Measurements from ENCODE around the gene CCHCR1. TPM values are rescaled to one million over a fixed set of nuclear protein-coding genes. Genes with fewer than 3 reads are reported as not detected.

Gene CCHCR1
- total RNA-seq, 2 experiments from 2014 or later, result 36.1 to 36.7 TPM

GRCh38 chr6:31094389-31094881, 63.2 kb downstream of the CCHCR1 start:
- Mint-ChIP-seq H3K4me1 (peaks cover 27% of the 10 kb centered on the region), H3K27me3 (no peaks in the 10 kb centered on the region), H3K36me3 (ENCODE audit: low read depth) (no peaks in the 10 kb centered on the region), H3K4me3 (peak overlapping the region; percentile 21), H3K9me3 (no peaks in the 10 kb centered on the region), H3K27ac (peak overlapping the region; percentile 90)
- CTCF ChIA-PET, result interaction anchor here (0.7 to 3.4 kb wide), 8 partner anchors 7 to 641 kb away, joined by 3 to 29 read pairs (median 4); partner anchors contain the start of gene VARS2
- peak; percentile 56 for DNase-seq
- POLR2A ChIA-PET, result interaction anchor here (1.3 kb wide), 1 partner anchor 187 kb away, joined by 3 read pairs; the partner anchor contains the start of gene GTF2H4

GRCh38 chr6:31092769-31093505, 64.7 kb downstream of the CCHCR1 start:
- no peak for DNase-seq
- H3K27me3 Mint-ChIP-seq, result no peaks in the 10 kb centered on the region
- POLR2A ChIA-PET, result interaction anchor here (0.9 to 1.2 kb wide), 2 partner anchors 13 to 179 kb away, joined by 3 to 4 read pairs; partner anchors contain the start of gene VARS2
- H3K36me3 Mint-ChIP-seq (ENCODE audit: low read depth), result no peaks in the 10 kb centered on the region
- H3K4me1 Mint-ChIP-seq, result peaks cover 27% of the 10 kb centered on the region
- H3K27ac Mint-ChIP-seq, result no peak overlapping the region
- CTCF ChIA-PET, result interaction anchor here (1.4 to 3.4 kb wide), 7 partner anchors 10 to 179 kb away, joined by 3 to 29 read pairs (median 4); partner anchors contain the start of gene VARS2
- H3K4me3 Mint-ChIP-seq, result no peak overlapping the region
- no peaks in the 10 kb centered on the region for H3K9me3 Mint-ChIP-seq

Other genes starting within 250 kb of the CCHCR1 start
- 10 to 100 TPM; 25.6 to 26.4 TPM for gene GTF2H4, start 249.6 kb downstream of the CCHCR1 start, total RNA-seq
- gene VARS2, start 243.6 kb downstream of the CCHCR1 start, total RNA-seq, result 10 to 100 TPM; 33.6 to 37.0 TPM
- not detected for gene SFTA2, start 225.6 kb downstream of the CCHCR1 start, total RNA-seq
- gene MUCL3, start 216.8 kb downstream of the CCHCR1 start, total RNA-seq, result not detected
- gene MUC21, start 174.1 kb downstream of the CCHCR1 start, total RNA-seq, result not detected
- not detected for gene MUC22, start 147.3 kb downstream of the CCHCR1 start, total RNA-seq
- gene C6orf15, start 45.2 kb downstream of the CCHCR1 start, total RNA-seq, result not detected
- gene PSORS1C1, start 43.0 kb downstream of the CCHCR1 start, total RNA-seq, result not detected
- gene CDSN, start 37.4 kb downstream of the CCHCR1 start, total RNA-seq, result not detected
- gene PSORS1C2, start 18.7 kb downstream of the CCHCR1 start, total RNA-seq, result not detected
- 10 to 100 TPM; 78.9 to 80.7 TPM for gene TCF19, start 787 bp upstream of the CCHCR1 start, total RNA-seq
- not detected for gene POU5F1, start 12.9 kb upstream of the CCHCR1 start, total RNA-seq
- gene HLA-C, start 114.3 kb upstream of the CCHCR1 start, total RNA-seq, result 1,000 to 10,000 TPM; 1,690 to 1,696 TPM
- gene HLA-B, start 199.4 kb upstream of the CCHCR1 start, total RNA-seq, result 1,000 to 10,000 TPM; 5,151 to 5,157 TPM
- 10 to 100 TPM; 12.0 to 12.3 TPM for gene MICA, start 245.8 kb upstream of the CCHCR1 start, total RNA-seq

Measured in activated CD4-positive, alpha-beta memory T cell treated with anti-CD3 and anti-CD28 coated beads, Interleukin-2, amount 10 ng/mL, durations not matched to agents 7 days and 5 days (primary cell).